ENCODE measurements around the gene CYTL1. TPM values are rescaled to one million over a fixed set of nuclear protein-coding genes. Genes with fewer than 3 reads are reported as not detected.
"Not testable (repeated sequence)": the region's sequence is repeated elsewhere in the genome, so short reads cannot be mapped to it uniquely, and the experiment has no call there.

CYTL1 gene
- total RNA-seq, 4 donors from 2014 or later: 1.3 to 7.4 (median 3.7) TPM

DNA sequence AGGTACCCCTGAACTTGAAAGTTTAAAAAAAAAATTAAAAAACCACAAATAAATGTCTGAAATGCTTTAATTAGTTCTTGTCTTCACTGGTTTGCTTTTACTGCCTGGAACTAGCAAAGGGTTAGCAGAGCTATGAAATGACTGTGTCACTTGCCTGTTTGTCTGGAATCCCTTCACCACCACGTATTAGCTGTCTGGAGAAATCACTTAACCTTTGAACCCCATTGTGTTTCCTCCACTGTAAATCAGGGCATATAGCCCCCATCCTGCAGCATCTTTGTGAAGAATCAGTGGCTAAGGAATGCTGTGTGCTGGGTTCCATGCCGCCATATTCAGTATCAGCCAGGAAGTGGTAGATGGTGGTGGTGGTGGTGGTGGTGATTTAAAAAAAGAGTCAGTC is 6.3 kb downstream of the CYTL1 start:
- intact Hi-C loops (cut with DNase I): no loop called here
- Histone ChIP-seq H3K4me1 (no peaks in the 10 kb centered on the region), H3K9me3 (no peaks in the 10 kb centered on the region), H3K27ac (no peak overlapping the region), H3K36me3 (no peaks in the 10 kb centered on the region), H3K4me3 (replicated peaks in 1 of 3) (no peak overlapping the region), H3K27me3 (no peaks in the 10 kb centered on the region)
- no peak for DNase-seq
- TF ChIP-seq, protein P1, sequence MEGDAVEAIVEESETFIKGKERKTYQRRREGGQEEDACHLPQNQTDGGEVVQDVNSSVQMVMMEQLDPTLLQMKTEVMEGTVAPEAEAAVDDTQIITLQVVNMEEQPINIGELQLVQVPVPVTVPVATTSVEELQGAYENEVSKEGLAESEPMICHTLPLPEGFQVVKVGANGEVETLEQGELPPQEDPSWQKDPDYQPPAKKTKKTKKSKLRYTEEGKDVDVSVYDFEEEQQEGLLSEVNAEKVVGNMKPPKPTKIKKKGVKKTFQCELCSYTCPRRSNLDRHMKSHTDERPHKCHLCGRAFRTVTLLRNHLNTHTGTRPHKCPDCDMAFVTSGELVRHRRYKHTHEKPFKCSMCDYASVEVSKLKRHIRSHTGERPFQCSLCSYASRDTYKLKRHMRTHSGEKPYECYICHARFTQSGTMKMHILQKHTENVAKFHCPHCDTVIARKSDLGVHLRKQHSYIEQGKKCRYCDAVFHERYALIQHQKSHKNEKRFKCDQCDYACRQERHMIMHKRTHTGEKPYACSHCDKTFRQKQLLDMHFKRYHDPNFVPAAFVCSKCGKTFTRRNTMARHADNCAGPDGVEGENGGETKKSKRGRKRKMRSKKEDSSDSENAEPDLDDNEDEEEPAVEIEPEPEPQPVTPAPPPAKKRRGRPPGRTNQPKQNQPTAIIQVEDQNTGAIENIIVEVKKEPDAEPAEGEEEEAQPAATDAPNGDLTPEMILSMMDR (IDR thresholded peaks at IDR 0.05): no peak
- no peak for TF ChIP-seq POLR2A (IDR thresholded peaks at IDR 0.05)
- WGBS, 2 donors: 73 to 74% methylated on average over 2 of the region's 2 CpGs

DNA sequence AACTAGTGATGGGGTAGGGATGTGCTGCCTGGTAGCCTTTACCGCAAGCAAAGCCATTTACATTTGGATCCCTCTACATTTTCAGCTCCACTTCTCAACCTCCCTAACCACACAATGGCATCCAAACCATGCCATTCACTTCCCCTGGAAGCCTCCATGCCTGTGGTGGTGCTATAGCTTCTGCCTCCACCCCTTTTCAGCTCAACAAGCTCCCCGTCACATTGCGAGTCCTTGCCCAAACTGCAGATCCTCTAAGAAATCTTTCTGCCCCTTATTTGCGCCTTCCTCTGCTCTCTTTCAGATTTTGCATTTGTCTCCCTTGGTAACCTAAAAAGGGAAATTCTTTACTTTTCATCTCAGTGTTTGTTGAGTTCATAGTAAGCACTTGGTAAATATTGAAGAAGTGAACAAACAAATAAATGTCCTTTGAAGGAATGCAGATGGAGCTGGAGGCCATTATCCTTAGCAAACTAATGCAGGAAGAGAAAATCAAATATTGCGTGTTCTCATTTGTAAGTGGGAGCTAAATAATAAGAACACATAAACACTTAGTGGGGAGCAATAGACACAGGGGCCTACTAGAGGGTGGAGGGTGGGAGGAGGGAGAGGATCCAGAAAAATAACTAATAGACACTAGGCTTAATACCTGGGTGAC is 6.9 kb downstream of the CYTL1 start:
- no peaks in the 10 kb centered on the region for H3K36me3 ChIP-seq
- no peak for TF ChIP-seq POLR2A (IDR thresholded peaks at IDR 0.05)
- TF ChIP-seq, protein P1 (IDR thresholded peaks at IDR 0.05): no peak
- intact Hi-C loops (cut with DNase I): no loop called here
- 91 to 95% methylated on average over 5 of the region's 5 CpGs for WGBS, 2 donors
- no peaks in the 10 kb centered on the region for H3K27me3 ChIP-seq
- DNase-seq: no peak
- no peak overlapping the region for H3K27ac ChIP-seq
- no peaks in the 10 kb centered on the region for H3K9me3 ChIP-seq
- no peaks in the 10 kb centered on the region for H3K4me1 ChIP-seq
- H3K4me3 ChIP-seq (replicated peaks in 1 of 3): no peak overlapping the region

DNA sequence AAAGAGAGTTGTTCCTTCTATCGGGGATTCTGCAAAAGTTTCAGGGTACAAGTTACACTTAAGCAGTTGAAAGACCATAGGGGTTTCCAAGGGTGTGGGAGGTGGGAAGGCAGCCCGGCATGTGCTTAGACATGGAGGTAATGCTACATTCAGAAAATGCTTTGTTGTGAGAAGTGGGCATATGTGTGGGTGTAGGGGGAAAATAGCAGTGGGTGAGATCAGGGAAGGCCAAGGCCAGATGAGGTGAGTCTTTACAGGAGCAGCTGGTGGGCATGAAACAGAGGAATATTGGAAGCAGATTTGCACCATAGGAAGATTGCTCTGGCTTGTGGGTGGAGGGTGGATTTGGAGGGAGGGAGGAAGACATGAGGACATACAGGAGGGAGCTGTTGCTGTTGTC is 8.3 kb downstream of the CYTL1 start:
- H3K9me3 ChIP-seq: no peaks in the 10 kb centered on the region
- DNase-seq: no peak
- WGBS, 2 donors: 90 to 99% methylated on average over 2 of the region's 2 CpGs
- intact Hi-C loops (cut with DNase I): no loop called here
- no peaks in the 10 kb centered on the region for H3K27me3 ChIP-seq
- no peak for TF ChIP-seq POLR2A (IDR thresholded peaks at IDR 0.05)
- TF ChIP-seq, protein P1 (IDR thresholded peaks at IDR 0.05): no peak
- no peaks in the 10 kb centered on the region for H3K36me3 ChIP-seq
- no peak overlapping the region for H3K4me3 ChIP-seq (replicated peaks in 1 of 3)
- H3K27ac ChIP-seq: no peak overlapping the region
- no peaks in the 10 kb centered on the region for H3K4me1 ChIP-seq

DNA sequence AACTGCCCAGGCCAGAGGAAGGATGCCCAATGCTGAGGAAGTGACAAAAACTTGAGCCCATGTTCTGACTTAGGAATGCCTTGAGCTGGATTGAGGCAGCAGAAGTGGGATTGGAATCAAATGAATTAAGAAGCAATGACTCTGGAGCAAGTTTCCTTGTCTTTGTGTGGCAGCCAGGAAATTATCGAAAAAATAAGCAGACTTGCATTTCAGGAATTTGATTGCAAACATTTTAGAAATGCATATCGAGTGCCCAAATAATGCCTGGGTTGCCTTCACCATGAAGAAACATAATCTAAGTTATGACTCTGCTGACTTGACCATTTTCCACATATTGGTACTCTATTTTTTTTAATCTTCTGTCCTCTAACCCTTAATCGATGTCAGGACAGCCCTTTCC is 9.5 kb downstream of the CYTL1 start:
- Histone ChIP-seq H3K27me3 (no peaks in the 10 kb centered on the region), H3K36me3 (no peaks in the 10 kb centered on the region), H3K4me3 (replicated peaks in 1 of 3) (no peak overlapping the region), H3K27ac (no peak overlapping the region), H3K4me1 (no peaks in the 10 kb centered on the region), H3K9me3 (no peaks in the 10 kb centered on the region)
- 86 to 87% methylated on average over 3 of the region's 3 CpGs for WGBS, 2 donors
- TF ChIP-seq, protein P1 (IDR thresholded peaks at IDR 0.05): no peak
- TF ChIP-seq POLR2A (IDR thresholded peaks at IDR 0.05): no peak
- DNase-seq: no peak
- intact Hi-C loops (cut with DNase I): no loop called here

DNA sequence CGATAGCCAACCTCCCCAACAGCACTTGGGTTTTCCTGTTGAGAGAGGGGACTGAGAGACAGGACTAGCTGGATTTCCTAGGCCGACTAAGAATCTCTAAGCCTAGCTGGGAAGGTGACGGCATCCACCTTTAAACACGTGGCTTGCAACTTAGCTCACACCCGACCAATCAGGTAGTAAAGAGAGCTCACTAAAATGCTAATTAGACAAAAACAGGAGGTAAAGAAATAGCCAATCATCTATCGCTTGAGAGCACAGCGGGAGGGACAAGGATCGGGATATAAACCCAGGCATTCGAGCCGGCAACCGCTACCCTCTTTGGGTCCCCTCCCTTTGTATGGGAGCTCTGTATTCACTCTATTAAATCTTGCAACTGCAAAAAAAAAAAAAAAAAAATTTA is 12.3 kb downstream of the CYTL1 start:
- intact Hi-C loops (cut with DNase I); H3K9me3 ChIP-seq: not testable (repeated sequence)
- WGBS, 2 donors: 79 to 84% methylated on average over 11 of the region's 11 CpGs

More for the DNA sequence above, 12.3 kb downstream of the CYTL1 start:
- not testable (repeated sequence) for H3K36me3 ChIP-seq; H3K27ac ChIP-seq; H3K27me3 ChIP-seq; DNase-seq; H3K4me1 ChIP-seq; H3K4me3 ChIP-seq (replicated peaks in 1 of 3)

All from thyroid gland (tissue), 4 donors.